K562 (cell line): ENCODE results near the gene KIF26B. TPM values are rescaled to one million over a fixed set of nuclear protein-coding genes. Genes with fewer than 3 reads are reported as not detected.

ENCODE experiments used
- CBFA2T3 ChIP-seq: fragments of 450-650 bp; IDR thresholded peaks from 2 replicates; pipeline ENCODE4 v1.6.1; 2017
- ETV1 ChIP-seq: fragments of 450-650 bp; conservative IDR thresholded peaks from 2 replicates; pipeline ENCODE4 v1.6.1; 2016; ENCODE audit warnings: missing genetic modification characterization, control low read depth, low read depth, missing compliant biosample characterization
- HOMEZ ChIP-seq: fragments of 250-450 bp; sonication (Bioruptor Pico); IDR thresholded peaks from 2 replicates; pipeline ENCODE4 v1.4.0; 2020; ENCODE audit warnings: mild to moderate bottlenecking, moderate library complexity
- RHOXF2B ChIP-seq: fragments of 250-450 bp; sonication (Bioruptor Pico); conservative IDR thresholded peaks from 2 replicates; pipeline ENCODE4 v1.5.1; 2021
- YY1 ChIP-seq, 3 experiments: IDR thresholded peaks; 2 replicates each; pipeline ENCODE4 v1.6.1; 2011; ENCODE audit warnings: low read length in 2 of 3, mild to moderate bottlenecking in 2 of 3, moderate library complexity in 2 of 3, borderline replicate concordance in 1 of 3, control low read depth in 1 of 3, low read depth in 1 of 3; ENCODE audit not compliant: insufficient read depth in 3 of 3, insufficient replicate concordance in 2 of 3, control insufficient read depth in 1 of 3, insufficient read length in 1 of 3; ENCODE audit errors: extremely low read depth in 1 of 3
- ZBTB34 ChIP-seq: fragments of 250-450 bp; sonication (Bioruptor Pico); IDR thresholded peaks from 2 replicates; pipeline ENCODE4 v1.8.0; 2021; ENCODE audit warnings: mild to moderate bottlenecking, moderate library complexity
- ZNF354B ChIP-seq: fragments of 250-450 bp; sonication (Bioruptor Pico); IDR thresholded peaks from 2 replicates; pipeline ENCODE4 v1.4.0; 2020
- ZNF407 ChIP-seq: fragments of 450-650 bp; IDR thresholded peaks from 2 replicates; pipeline ENCODE4 v1.6.1; 2016; ENCODE audit warnings: low read depth
- ZNF592 ChIP-seq: fragments of 450-650 bp; IDR thresholded peaks from 2 replicates; pipeline ENCODE4 v1.6.1; 2017; ENCODE audit warnings: antibody characterized with exemption, mild to moderate bottlenecking
- ZNF644 ChIP-seq: fragments of 200-800 bp; sonication (Bioruptor generic); IDR thresholded peaks from 2 replicates; pipeline ENCODE4 v1.6.1; 2016; ENCODE audit warnings: low read depth, missing genetic modification characterization, missing compliant biosample characterization
- ZNF780A ChIP-seq: fragments of 250-450 bp; sonication (Bioruptor Pico); IDR thresholded peaks from 2 replicates; pipeline ENCODE4 v1.5.0; 2021; ENCODE audit warnings: mild to moderate bottlenecking
- polyA plus RNA-seq, 8 experiments: library from polyadenylated mRNA; depleted of rRNA in 4 of 8; stranded (reverse) in 5 of 8; unstranded in 3 of 8; fragments of >200 nt; fragmentation: Nextera tagmentation in 2 of 8; fragmentation: Illumina TruSeq in 1 of 8; extraction: Ambion mirVana in 2 of 8; extraction: Trizol in 1 of 8; gene quantifications; 2 replicates each; pipeline versions ENCODE4 v1.2.1 to v1.2.3, GENCODE V29; 2011 to 2014; ENCODE audit warnings: inconsistent platforms in 1 of 8, missing spikeins in 1 of 8
- total RNA-seq, 7 experiments: library from RNA; depleted of rRNA in 6 of 7; stranded (reverse); fragments of >200 nt in 6 of 7; fragmentation: Illumina TruSeq in 2 of 7; extraction: Trizol in 2 of 7; gene quantifications; 2 replicates each; pipeline versions ENCODE4 v1.2.1 to v1.2.3, GENCODE V29; 2011 to 2021; ENCODE audit warnings: low replicate concordance in 1 of 7

The KIF26B gene
- total and polyA plus RNA-seq, 9 of the 15 experiments (the other 6 are each of a cell fraction or from before 2014, with no cell fraction given): 0.02 to 0.08 (median 0.03) TPM; not detected in 6

GRCh38 chr1:245126530-245126929 is 28.3 kb upstream of the KIF26B start (continued):
- no peak for TF ChIP-seq ZNF407
- no peak for TF ChIP-seq ETV1 (tag)
- peak in 1 of 3 experiments; percentile 23 for TF ChIP-seq YY1 (IDR thresholded peaks at IDR 0.05; ENCODE audit: borderline replicate concordance in 1 of 3, control insufficient read depth in 1 of 3, extremely low read depth in 1 of 3, insufficient read depth in 3 of 3, insufficient read length in 1 of 3, insufficient replicate concordance in 2 of 3, low read depth in 1 of 3, low read length in 2 of 3)
- TF ChIP-seq HOMEZ (CRISPR knock-in tag): no peak
- no peak for TF ChIP-seq RHOXF2B (CRISPR knock-in tag)
- TF ChIP-seq ZNF592: no peak
- TF ChIP-seq ZBTB34: no peak
- no peak for TF ChIP-seq ZNF780A (CRISPR knock-in tag)
- TF ChIP-seq ZNF354B: no peak
- no peak for TF ChIP-seq ZNF644
- TF ChIP-seq CBFA2T3: peak; percentile 46
